DMS153 treated with DMSO at 0.1 percent for 48 hours (cell line): ENCODE measurements around the gene NPTX1.

Experiments used
- DNase-seq: peaks from one replicate; lab custom pipeline; 2025; ENCODE audit not compliant: unreplicated experiment; lab: John Stamatoyannopoulos, UW

The NPTX1 gene

DNA sequence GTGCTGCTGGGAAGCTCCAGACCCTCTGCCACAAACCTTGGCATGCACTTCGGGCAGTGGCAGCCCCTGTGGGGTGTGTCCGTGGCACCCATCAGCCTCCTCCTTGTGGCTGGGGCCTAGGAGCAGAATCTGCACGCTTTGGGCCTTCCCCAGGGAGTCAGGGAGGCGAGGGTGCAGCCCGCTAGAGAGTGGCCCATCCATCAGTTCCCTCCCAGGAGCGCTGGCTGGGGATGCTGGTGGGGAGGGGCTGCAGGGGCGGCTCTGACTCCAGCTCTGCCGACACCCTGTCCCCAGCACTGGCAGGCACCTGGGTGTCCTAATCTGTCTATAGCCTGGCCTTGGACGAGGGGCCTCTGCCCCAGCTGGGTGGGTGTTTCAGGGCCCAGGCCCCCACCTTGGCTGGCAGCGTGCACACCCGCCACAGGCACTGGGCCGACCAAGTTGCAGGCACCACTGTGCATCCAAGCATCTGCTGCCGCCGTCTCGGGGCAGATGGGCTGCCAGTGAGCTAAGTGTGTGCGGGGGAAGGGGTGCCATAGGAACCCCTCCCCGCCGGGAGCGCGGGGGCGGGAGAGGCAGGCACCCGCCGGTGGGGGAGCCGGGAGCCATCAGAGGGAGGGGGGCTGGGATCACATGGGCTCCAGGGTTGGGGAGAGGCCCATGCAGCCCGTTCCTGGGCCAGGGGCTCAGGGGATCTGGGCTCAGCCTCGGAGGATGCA lies 31.2 kb downstream of the NPTX1 start:
- no peak for DNase-seq

DNA sequence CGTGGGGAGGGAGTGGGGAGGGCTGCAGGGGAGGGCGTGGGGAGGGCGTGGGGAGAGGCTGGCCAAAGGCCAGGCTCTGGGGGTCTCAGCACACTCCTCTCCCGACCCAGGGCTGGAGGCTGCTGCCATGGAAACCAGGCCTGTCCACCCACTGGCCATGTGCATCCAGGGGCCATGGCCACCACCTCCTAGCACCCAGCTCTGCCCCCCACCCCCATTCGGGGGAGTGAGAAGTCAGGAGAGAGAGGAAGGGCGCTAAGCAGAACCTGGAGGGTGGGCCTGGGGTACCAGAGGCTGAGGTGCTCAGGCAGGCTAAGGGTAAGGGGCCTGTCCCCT lies 31.8 kb downstream of the NPTX1 start:
- no peak for DNase-seq

GRCh38 chr17:80443916-80444643 lies 32.3 kb downstream of the NPTX1 start:
- no peak for DNase-seq

GRCh38 chr17:80443498-80443897 lies 32.9 kb downstream of the NPTX1 start:
- DNase-seq = no peak

GRCh38 chr17:80442764-80443163 lies 33.6 kb downstream of the NPTX1 start:
- no peak for DNase-seq

- DNase-seq = no peak
Measured at GRCh38 chr17:80442323-80442659, 34.1 kb downstream of the NPTX1 start.

- DNase-seq = no peak
Measured at GRCh38 chr17:80441598-80442322, 34.6 kb downstream of the NPTX1 start.

- DNase-seq = no peak
Measured at GRCh38 chr17:80441133-80441578, 35.3 kb downstream of the NPTX1 start.

GRCh38 chr17:80439499-80439898 lies 36.9 kb downstream of the NPTX1 start:
- no peak for DNase-seq

DNA sequence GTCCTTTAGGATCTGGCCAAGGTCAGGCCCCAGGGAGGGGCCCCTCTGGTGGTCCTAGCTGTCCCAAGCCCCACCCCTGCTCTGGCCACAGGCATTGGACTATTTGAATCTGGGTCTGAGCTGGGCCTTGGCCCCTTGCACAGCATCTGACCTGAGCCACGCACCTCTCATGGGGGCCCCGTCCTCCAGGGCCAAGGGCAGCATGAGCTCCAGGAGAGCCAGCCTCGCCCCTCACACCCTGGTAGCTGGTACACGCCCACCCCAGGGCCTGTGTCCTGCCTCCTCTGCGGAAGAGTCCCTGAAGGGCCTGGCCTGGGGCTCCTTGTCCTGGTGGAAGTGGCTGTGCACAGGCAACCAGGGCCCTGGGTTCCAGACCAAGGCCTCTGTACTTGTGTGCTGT lies 37.6 kb downstream of the NPTX1 start:
- no peak for DNase-seq

GRCh38 chr17:80437532-80437931 lies 38.9 kb downstream of the NPTX1 start:
- DNase-seq = no peak

DNA sequence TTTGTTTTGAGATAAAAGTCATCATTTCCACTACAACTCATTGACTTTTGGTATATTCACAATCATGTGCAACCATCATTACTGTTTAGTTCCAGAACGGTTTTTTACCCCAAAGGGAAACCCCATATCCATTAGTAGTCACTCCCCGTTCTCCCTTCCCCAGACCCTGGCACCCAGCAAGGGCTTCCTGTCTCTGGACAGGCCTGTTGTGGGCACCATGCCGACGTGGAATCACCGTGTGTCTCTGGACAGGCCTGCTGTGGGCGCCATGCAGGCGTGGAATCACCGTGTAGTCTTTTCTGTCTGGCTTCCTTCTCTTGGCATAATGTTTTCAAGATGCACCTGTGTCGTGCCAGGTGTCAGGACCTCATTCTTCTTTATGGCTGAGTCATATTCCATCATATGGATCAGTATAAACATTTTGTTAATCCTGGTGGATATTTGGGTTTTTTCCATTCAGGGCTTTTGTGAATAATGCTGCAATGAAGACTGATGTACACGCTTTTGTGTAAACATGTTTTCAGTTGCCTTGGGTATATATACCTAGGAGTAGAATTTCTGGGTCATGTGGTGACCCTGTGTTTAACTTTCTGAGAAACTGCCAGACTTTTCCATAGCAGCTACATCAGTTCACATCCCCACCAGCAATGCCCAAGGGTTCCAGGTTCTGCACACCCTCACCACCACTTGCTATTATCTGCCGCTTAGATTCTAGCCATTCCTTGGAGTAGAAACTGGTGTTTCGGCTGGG lies 42.3 kb downstream of the NPTX1 start:
- DNase-seq = no peak

- no peak for DNase-seq
Measured at GRCh38 chr17:80432961-80433550, 43.4 kb downstream of the NPTX1 start.

- no peak for DNase-seq
Measured at GRCh38 chr17:80432350-80432955, 44.0 kb downstream of the NPTX1 start.

DNA sequence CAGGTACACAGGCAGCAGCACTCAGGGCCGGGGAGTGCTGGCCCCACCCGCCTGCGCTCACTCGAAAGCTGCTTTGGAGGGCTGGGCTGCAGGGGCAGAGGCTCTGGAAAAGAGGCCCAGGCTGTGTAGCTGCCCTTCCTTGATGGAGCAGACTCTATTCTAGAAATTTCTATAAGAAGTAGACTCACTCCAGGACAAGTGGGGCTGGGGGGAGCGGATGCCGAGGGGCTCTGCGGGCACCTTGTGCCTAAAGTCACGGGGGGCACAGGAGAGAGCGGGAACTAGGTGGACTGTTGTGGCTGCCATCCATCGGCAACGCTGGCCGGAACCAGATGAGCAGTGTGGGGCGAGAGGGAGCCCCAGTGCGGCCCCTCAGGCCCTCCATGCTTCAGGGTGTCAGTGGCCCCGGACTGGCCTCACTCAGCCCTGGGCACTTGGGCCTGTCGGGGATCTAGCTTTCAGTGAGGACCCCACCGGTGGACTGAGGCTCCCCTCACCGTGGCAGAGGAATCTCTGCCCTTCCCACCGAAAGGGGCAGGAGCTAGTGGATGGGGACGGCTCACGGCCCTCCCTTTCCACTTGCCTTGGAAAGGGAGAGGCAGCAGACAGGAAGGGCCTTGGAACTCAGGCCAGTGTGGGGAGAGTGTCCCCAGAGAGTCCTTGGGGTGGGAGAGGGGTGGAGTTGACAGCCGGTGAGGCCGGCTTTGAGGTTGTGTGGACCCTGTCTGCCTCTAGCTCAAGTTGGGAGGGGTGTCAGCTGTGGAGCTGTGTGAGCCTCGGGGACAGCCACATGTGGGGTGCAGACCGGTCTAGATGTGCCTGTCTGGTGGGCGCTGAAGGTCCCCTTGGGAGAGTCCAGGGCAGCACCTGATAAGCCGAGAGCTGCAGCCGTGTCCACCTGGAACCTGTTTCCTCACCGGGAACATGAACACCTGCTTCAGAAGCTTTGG lies 44.9 kb downstream of the NPTX1 start:
- no peak for DNase-seq

- no peak for DNase-seq
Measured at GRCh38 chr17:80430446-80431245, 45.8 kb downstream of the NPTX1 start.

- DNase-seq = no peak
Measured at GRCh38 chr17:80429356-80430275, 46.8 kb downstream of the NPTX1 start.

DNA sequence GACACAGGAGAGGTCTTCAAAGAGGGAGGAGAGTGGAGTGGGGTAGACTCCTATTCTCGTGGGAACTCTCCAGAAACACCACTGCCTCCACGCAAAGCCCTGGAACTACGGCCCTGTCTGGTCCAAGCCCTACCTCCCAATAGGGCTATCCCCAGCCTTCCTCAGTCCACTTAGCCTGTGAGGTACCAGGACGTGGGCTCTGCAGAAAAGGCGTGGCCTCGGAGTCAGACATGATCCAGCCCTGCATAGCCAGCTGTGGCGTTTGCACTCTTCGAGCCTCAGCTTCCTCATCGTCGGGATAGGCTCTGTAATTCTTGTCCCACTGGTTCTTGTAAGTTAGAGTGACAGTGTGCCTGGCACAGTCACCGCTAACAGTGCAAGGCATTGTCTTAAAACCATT lies 47.6 kb downstream of the NPTX1 start:
- DNase-seq = no peak
